A549 (cell line): Measurements from ENCODE around the gene CBR1. TPM values are rescaled to one million over a fixed set of nuclear protein-coding genes. Genes with fewer than 3 reads are reported as not detected.
A peak's percentile ranks its signal among the peaks of the same experiment; 100 is the strongest.

Source experiments
- ATAC-seq, 2 experiments: fragments of 200-7000 bp in 1 of 2; fragments of >200 bp in 1 of 2; cut with Nextera tagmentation in 1 of 2; cut with Tn5 transposase in 1 of 2; 3 replicates each; pipeline versions ENCODE4 v1.8.0 to v1.9.1; 2018 to 2020; ENCODE audit warnings: mild to moderate bottlenecking in 1 of 2, moderate library complexity in 1 of 2
- CTCF ChIA-PET: fragments of 300-600 bp; sonication (Branson Sonifier 250); formaldehyde crosslinking; extraction: SDS; loops from one replicate; lab custom pipeline; 2021; ENCODE audit warnings: antibody characterized with exemption, inconsistent platforms; lab: Yijun Ruan, JAX
- POLR2A ChIA-PET: fragments of 350-600 bp; formaldehyde crosslinking; extraction: SDS; loops from one replicate; lab custom pipeline; 2021; ENCODE audit warnings: antibody characterized with exemption, inconsistent platforms; lab: Yijun Ruan, JAX
- DNase-seq, 2 experiments: peaks; one replicate each; pipeline versions ENCODE4 v3.0.0 to v3.0.0-alpha.2; 2011 to 2016; ENCODE audit warnings: low read depth in 1 of 2, low spot score in 1 of 2
- FAIRE-seq: peaks from 2 replicates; lab custom pipeline; 2011; peaks lifted over from hg19 to GRCh38; lab: Jason Lieb, UNC
- H3K27ac ChIP-seq, 2 experiments: fragments of >200 bp; sonication (Bioruptor Twin); formaldehyde crosslinking; 3 replicates each; pipeline ENCODE4 v1.5.1; 2016 to 2017
- H3K4me1 ChIP-seq: fragments of >200 bp; sonication (Bioruptor Twin); formaldehyde crosslinking; 3 replicates; pipeline ENCODE4 v1.6.1; 2016
- H3K4me2 ChIP-seq: fragments of >200 bp; sonication (Bioruptor Twin); formaldehyde crosslinking; 3 replicates; pipeline ENCODE4 v1.6.1; 2016
- H3K4me3 ChIP-seq: fragments of >200 bp; sonication (Bioruptor Twin); formaldehyde crosslinking; 3 replicates; pipeline ENCODE4 v1.5.1; 2016
- H3K9me3 ChIP-seq: fragments of >200 bp; sonication (Bioruptor Twin); formaldehyde crosslinking; 3 replicates; pipeline ENCODE4 v1.6.1; 2016
- BHLHE40 ChIP-seq: IDR thresholded peaks from 2 replicates; pipeline ENCODE4 v1.6.1; 2012; ENCODE audit warnings: low read depth, low read length, inconsistent platforms
- CBX8 ChIP-seq: fragments of 200-600 bp; sonication (generic); IDR thresholded peaks from 2 replicates; pipeline ENCODE4 v1.6.1; 2016
- CEBPB ChIP-seq, 2 experiments: fragments of >200 bp in 1 of 2; sonication (Bioruptor Twin) in 1 of 2; formaldehyde crosslinking in 1 of 2; IDR thresholded peaks; 2 replicates each; pipeline ENCODE4 v1.6.1; 2012 to 2016
- CHD2 ChIP-seq: fragments of 150-350 bp; IDR thresholded peaks from 2 replicates; pipeline ENCODE4 v1.6.1; 2014; ENCODE audit warnings: low read length; ENCODE audit not compliant: partially characterized antibody
- CHD4 ChIP-seq: fragments of 200-600 bp; sonication (generic); IDR thresholded peaks from 2 replicates; pipeline ENCODE4 v1.6.1; 2016; ENCODE audit warnings: antibody characterized with exemption, mild to moderate bottlenecking, borderline replicate concordance
- GATA3 ChIP-seq: IDR thresholded peaks from 2 replicates; pipeline ENCODE4 v1.6.1; 2012; ENCODE audit warnings: borderline replicate concordance
- HOXA7 ChIP-seq: fragments of 250-450 bp; sonication (Bioruptor Pico); IDR thresholded peaks from 2 replicates; pipeline ENCODE4 v1.5.0; 2020; ENCODE audit warnings: mild to moderate bottlenecking, moderate library complexity
- HOXB5 ChIP-seq: fragments of 250-450 bp; sonication (Bioruptor Pico); IDR thresholded peaks from 2 replicates; pipeline ENCODE4 v1.5.0; 2020; ENCODE audit warnings: mild to moderate bottlenecking, moderate library complexity
- JUN ChIP-seq, 2 experiments: fragments of >200 bp; sonication (Bioruptor Twin); formaldehyde crosslinking; IDR thresholded peaks; 2 replicates in 1 of 2; 3 replicates in 1 of 2; pipeline ENCODE4 v1.6.1; 2016 to 2017
- JUNB ChIP-seq: fragments of >200 bp; sonication (Bioruptor Twin); formaldehyde crosslinking; IDR thresholded peaks from 2 replicates; pipeline ENCODE4 v1.6.1; 2016
- MYC ChIP-seq: IDR thresholded peaks from 2 replicates; pipeline ENCODE4 v1.6.1; 2012; ENCODE audit warnings: mild to moderate bottlenecking, inconsistent platforms, low read length, improper control_type of control experiment, borderline replicate concordance
- NPAS2 ChIP-seq: fragments of 250-450 bp; sonication (Bioruptor Pico); IDR thresholded peaks from 2 replicates; pipeline ENCODE4 v1.8.0; 2022; ENCODE audit warnings: mild to moderate bottlenecking, moderate library complexity, borderline replicate concordance
- NR3C1 ChIP-seq: fragments of >200 bp; sonication (Bioruptor Twin); formaldehyde crosslinking; IDR thresholded peaks from 3 replicates; pipeline ENCODE4 v1.6.1; 2017
- PHF8 ChIP-seq: fragments of 200-600 bp; sonication (generic); IDR thresholded peaks from 2 replicates; pipeline ENCODE4 v1.6.1; 2016; ENCODE audit warnings: low read depth, mild to moderate bottlenecking, antibody characterized with exemption, moderate library complexity, borderline replicate concordance
- POLR2A ChIP-seq: IDR thresholded peaks from 2 replicates; pipeline ENCODE4 v1.6.1; 2012; ENCODE audit warnings: mild to moderate bottlenecking, low read length
- RARB ChIP-seq: fragments of 250-450 bp; sonication (Bioruptor Pico); IDR thresholded peaks from 2 replicates; pipeline ENCODE4 v1.8.0; 2021; ENCODE audit warnings: mild to moderate bottlenecking, moderate library complexity
- WGBS: methylation state at CpG from one replicate; pipeline ENCODE4 v1.1.6; 2017; ENCODE audit errors: missing lambda C conversion rate; 5-methylcytosine and 5-hydroxymethylcytosine counted together
- polyA plus RNA-seq, 4 experiments: library from polyadenylated mRNA; depleted of rRNA in 3 of 4; stranded (reverse); fragments of >200 nt; fragmentation: RNase III in 1 of 4; extraction: RNeasy Plus Mini Kit Qiagen cat#74134 plus additional on column Dnase treatment in 1 of 4; gene quantifications; 2 replicates in 3 of 4; 3 replicates in 1 of 4; pipeline ENCODE4 v1.2.3, GENCODE V29; 2011 to 2017
- TF ChIP-seq, protein P1 (sequence below): IDR thresholded peaks from 2 replicates; pipeline ENCODE4 v1.6.1; 2012
- TF ChIP-seq, protein P2 (sequence below): fragments of 150-350 bp; IDR thresholded peaks from 2 replicates; pipeline ENCODE4 v1.6.1; 2014; ENCODE audit warnings: low read depth, mild to moderate bottlenecking, low read length
- TF ChIP-seq, protein P3 (sequence below): IDR thresholded peaks from 2 replicates; pipeline ENCODE4 v1.6.1; 2012; ENCODE audit warnings: low read depth, borderline replicate concordance
- TF ChIP-seq, protein P4 (sequence below): IDR thresholded peaks from 2 replicates; pipeline ENCODE4 v1.6.1; 2012
- TF ChIP-seq, protein P5 (sequence below): fragments of 200-600 bp; sonication (generic); IDR thresholded peaks from 2 replicates; pipeline ENCODE4 v1.6.1; 2016; ENCODE audit warnings: antibody characterized with exemption, mild to moderate bottlenecking, moderate library complexity

CBR1 gene
- polyA plus RNA-seq, 2 of the 4 experiments (the other 2 are of a cell fraction): 165 to 208 TPM

DNA sequence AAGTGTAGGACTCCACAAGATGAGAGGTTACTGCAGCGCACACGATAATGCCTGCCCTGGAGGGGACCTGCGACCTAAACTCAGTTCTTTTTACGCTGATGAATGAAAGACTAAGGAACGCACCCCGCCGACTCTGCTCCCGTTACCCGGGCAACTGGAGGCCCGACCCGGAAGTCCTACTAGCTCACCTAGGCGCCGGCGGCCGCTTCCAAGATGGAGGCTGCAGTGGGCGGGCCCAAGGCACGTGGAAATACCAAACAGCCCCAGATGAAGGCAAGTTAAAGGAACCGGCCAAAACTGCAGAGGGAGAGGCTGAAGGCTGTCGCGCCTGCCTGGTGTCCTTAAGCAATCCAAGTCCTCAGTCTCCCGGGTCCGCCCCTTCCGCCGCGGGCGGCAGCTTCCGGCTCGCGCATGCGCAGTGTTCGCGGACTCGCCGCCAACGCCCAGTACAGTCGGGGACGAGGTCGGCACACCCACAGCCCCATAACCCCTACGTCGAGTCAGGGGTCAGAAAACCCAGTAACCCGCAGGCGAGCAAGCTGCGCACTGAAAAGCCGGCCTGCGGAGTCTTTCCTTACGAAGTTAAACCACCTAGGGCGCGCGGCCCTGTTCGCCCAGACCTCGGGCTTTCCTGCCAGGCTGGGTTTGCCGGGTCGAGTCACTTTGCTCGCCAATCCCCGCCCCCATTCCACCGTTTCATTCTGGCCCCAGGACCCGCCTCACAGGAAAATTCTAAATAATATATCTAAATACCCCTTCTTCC, 9.5 kb upstream of the CBR1 start, which contains the start of gene SETD4:
SETD4 (minus strand) TSS at position 368 of the 763 bp plus-strand sequence. CDS start 1,638 bp downstream, outside the sequence.
- Histone ChIP-seq H3K4me3 (peak within 1 kb of the TSS; percentile 82), H3K4me1 (peaks cover 15% of the 10 kb centered on the region), H3K9me3 (no peaks in the 10 kb centered on the region), H3K4me2 (peak within 1 kb of the TSS; percentile 85), H3K27ac (peak within 1 kb of the TSS; percentile 95 to 96)
- ChIA-PET POLR2A (interaction anchor here (0.8 to 2.6 kb wide), 8 partner anchors 9 to 72 kb away, joined by 3 to 56 read pairs (median 5); partner anchors contain the start of gene CBR1), CTCF (interaction anchor here (1.0 to 1.6 kb wide), 4 partner anchors 9 to 53 kb away, joined by 3 to 8 read pairs (median 4); no protein-coding TSS in a partner anchor)
- DNase-seq (peak; percentile 85 to 95), ATAC-seq (peak; percentile 97 to 98), FAIRE-seq (no peak)
- WGBS: 0% methylated on average over 25 of the region's 57 CpGs
- TF ChIP-seq HOXB5 (CRISPR knock-in tag) (no peak), POLR2A (peak; percentile 60), JUN (IDR thresholded peaks at IDR 0.05) (peak; percentile 47 to 75; a peak in 3 of 5 replicates), GATA3 (0 out of 2 replicates have a peak, but pooled peaks have one; percentile 12), PHF8 (peak; percentile 70), RARB (no peak), MYC (peak; percentile 88), JUNB (no peak), CEBPB (IDR thresholded peaks at IDR 0.05) (peak; percentile 35 to 64; a peak in 2 of 4 replicates), CHD4 (no peak)
- TF ChIP-seq, protein P1, sequence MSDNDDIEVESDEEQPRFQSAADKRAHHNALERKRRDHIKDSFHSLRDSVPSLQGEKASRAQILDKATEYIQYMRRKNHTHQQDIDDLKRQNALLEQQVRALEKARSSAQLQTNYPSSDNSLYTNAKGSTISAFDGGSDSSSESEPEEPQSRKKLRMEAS: peak; percentile 91
- TF ChIP-seq, protein P2, sequence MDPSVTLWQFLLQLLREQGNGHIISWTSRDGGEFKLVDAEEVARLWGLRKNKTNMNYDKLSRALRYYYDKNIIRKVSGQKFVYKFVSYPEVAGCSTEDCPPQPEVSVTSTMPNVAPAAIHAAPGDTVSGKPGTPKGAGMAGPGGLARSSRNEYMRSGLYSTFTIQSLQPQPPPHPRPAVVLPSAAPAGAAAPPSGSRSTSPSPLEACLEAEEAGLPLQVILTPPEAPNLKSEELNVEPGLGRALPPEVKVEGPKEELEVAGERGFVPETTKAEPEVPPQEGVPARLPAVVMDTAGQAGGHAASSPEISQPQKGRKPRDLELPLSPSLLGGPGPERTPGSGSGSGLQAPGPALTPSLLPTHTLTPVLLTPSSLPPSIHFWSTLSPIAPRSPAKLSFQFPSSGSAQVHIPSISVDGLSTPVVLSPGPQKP: no peak
- TF ChIP-seq, protein P3, sequence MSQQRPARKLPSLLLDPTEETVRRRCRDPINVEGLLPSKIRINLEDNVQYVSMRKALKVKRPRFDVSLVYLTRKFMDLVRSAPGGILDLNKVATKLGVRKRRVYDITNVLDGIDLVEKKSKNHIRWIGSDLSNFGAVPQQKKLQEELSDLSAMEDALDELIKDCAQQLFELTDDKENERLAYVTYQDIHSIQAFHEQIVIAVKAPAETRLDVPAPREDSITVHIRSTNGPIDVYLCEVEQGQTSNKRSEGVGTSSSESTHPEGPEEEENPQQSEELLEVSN: 0 out of 2 replicates have a peak, but pooled peaks have one; percentile 31

DNA sequence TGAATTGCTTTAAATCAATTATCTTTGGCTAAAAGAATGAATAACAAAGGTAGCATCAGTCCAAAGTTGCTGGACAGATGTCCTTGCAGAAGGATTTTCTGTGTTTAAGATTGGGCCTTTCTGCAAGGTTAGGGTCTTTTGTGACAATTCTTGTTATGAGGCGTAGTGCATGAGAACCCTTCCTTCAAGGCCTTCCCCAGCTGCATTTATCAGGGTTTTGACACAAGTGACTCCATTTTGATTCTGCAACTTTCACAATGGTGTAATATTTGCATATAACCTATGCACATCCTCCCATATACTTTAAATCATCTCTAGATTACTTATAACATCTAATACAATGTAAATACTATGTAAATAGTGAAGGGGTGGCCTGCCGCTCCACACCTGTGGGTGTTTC, 8.4 kb upstream of the CBR1 start:
- Histone ChIP-seq H3K4me3 (no peak overlapping the region), H3K27ac (no peak overlapping the region), H3K9me3 (no peaks in the 10 kb centered on the region), H3K4me1 (peaks cover 15% of the 10 kb centered on the region), H3K4me2 (no peak overlapping the region)
- no peak for TF ChIP-seq HOXA7 (CRISPR knock-in tag)
- no peak for TF ChIP-seq NPAS2 (CRISPR knock-in tag)
- no peak for TF ChIP-seq POLR2A
- no peak for TF ChIP-seq PHF8
- TF ChIP-seq CHD4: no peak
- no peak for TF ChIP-seq BHLHE40
- no peak for TF ChIP-seq NR3C1
- TF ChIP-seq, protein P4, sequence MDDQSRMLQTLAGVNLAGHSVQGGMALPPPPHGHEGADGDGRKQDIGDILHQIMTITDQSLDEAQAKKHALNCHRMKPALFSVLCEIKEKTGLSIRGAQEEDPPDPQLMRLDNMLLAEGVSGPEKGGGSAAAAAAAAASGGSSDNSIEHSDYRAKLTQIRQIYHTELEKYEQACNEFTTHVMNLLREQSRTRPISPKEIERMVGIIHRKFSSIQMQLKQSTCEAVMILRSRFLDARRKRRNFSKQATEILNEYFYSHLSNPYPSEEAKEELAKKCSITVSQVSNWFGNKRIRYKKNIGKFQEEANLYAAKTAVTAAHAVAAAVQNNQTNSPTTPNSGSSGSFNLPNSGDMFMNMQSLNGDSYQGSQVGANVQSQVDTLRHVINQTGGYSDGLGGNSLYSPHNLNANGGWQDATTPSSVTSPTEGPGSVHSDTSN: no peak
- TF ChIP-seq HOXB5 (CRISPR knock-in tag): no peak
- TF ChIP-seq CHD2: no peak
- TF ChIP-seq CBX8: no peak
- TF ChIP-seq, protein P3: no peak
- TF ChIP-seq, protein P5, sequence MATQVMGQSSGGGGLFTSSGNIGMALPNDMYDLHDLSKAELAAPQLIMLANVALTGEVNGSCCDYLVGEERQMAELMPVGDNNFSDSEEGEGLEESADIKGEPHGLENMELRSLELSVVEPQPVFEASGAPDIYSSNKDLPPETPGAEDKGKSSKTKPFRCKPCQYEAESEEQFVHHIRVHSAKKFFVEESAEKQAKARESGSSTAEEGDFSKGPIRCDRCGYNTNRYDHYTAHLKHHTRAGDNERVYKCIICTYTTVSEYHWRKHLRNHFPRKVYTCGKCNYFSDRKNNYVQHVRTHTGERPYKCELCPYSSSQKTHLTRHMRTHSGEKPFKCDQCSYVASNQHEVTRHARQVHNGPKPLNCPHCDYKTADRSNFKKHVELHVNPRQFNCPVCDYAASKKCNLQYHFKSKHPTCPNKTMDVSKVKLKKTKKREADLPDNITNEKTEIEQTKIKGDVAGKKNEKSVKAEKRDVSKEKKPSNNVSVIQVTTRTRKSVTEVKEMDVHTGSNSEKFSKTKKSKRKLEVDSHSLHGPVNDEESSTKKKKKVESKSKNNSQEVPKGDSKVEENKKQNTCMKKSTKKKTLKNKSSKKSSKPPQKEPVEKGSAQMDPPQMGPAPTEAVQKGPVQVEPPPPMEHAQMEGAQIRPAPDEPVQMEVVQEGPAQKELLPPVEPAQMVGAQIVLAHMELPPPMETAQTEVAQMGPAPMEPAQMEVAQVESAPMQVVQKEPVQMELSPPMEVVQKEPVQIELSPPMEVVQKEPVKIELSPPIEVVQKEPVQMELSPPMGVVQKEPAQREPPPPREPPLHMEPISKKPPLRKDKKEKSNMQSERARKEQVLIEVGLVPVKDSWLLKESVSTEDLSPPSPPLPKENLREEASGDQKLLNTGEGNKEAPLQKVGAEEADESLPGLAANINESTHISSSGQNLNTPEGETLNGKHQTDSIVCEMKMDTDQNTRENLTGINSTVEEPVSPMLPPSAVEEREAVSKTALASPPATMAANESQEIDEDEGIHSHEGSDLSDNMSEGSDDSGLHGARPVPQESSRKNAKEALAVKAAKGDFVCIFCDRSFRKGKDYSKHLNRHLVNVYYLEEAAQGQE: no peak
- ChIA-PET POLR2A (no interaction called here), CTCF (no interaction called here)
- ATAC-seq: no peak
- no peak for FAIRE-seq
- 93% methylated on average over 2 of the region's 2 CpGs for whole genome bisulfite sequencing
- no peak for DNase-seq
